Hematopoietic multipotent progenitor cell (in vitro differentiated cells): ENCODE data around the gene DBI. TPM values are rescaled to one million over a fixed set of nuclear protein-coding genes. Genes with fewer than 3 reads are reported as not detected.
"Not testable (repeated sequence)": the region's sequence is repeated elsewhere in the genome, so short reads cannot be mapped to it uniquely, and the experiment has no call there.

Experiments
- DNase-seq, 3 donors: peaks; one replicate each; pipeline ENCODE4 v3.0.0-alpha.2; 2011 to 2015; ENCODE audit warnings: low read depth in 2 of 3, low spot score in 2 of 3
- total RNA-seq: library from RNA; depleted of rRNA; stranded (reverse); fragments of >200 nt; gene quantifications from one replicate; pipeline ENCODE4 v1.2.3, GENCODE V29; 2012

DBI gene
- total RNA-seq, 1 donor, result 23.2 TPM

DNA sequence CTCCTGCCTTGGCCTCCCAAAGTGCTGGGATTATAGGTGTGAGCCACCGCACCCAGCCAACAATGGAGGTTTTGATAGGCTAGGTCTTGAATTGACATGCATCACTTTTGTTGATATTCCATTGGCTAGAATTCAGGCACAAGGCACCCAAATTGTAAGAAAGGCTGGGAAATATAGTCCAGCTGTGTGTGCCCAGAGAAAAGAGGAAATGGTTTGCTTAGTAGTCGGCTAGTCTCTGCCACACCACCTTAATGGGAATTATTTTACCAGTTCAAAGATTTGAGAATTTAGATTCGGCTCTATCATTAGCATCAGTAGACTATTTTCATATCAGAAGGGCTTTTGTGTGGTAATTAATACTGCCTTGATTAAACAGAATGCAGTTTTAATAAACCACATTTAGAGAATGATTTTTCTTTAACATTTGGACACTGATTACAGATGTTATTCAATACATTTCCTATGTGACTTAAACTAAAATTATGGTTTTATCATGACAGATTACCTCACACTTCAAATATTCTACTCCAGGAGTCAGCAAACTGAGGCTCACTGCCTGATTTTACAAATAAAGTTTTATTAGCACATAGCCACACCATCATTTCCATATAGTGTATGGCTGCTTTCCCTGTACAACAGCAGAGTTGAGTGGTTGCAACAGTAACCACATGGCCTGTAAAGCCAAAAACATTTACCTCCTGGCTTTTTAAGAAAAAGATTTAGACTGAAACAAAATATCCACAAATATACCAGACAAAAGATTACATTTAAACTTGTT, 27.4 kb downstream of the DBI start:
- DNase-seq, result no peak

DNA sequence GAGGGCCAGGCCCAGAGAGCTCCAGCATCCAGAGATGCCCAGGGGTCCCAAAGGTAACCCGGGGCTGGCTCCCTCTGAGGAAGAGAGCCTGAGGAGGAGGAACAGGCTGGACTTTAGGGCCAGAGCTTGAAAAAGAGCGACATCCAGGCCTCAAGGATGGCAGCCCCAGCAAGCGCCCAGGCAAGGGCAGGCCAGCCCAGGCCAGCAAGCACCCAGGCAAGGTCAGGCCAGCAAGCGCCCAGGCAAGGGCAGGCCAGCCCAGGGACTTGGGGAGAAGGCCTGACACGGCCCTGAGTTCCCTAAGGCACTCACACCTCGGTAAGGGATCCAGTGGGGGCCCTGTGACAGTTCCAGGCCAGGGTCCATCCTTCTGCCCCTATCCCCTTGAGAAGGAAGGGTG, 30.4 kb downstream of the DBI start:
- no peak for DNase-seq

DNA sequence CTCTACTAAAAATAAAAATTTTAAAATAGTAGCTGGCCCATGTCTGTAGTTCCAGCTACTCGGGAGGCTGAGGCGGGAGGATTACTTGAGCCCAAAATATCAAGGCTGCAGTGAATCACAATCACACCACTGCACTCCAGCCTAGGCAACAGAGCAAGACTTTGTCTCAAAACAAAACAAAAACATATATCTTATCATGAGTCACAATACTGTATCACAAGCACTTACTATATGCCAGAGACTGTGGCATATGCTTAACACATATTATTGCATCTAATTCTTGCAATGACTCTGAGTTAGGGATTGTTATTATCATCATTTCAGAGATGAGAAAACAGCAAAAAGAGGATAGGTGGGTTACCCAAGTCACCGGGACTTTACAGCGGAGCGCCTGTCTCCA, 35.3 kb downstream of the DBI start:
- DNase-seq, result no peak

DNA sequence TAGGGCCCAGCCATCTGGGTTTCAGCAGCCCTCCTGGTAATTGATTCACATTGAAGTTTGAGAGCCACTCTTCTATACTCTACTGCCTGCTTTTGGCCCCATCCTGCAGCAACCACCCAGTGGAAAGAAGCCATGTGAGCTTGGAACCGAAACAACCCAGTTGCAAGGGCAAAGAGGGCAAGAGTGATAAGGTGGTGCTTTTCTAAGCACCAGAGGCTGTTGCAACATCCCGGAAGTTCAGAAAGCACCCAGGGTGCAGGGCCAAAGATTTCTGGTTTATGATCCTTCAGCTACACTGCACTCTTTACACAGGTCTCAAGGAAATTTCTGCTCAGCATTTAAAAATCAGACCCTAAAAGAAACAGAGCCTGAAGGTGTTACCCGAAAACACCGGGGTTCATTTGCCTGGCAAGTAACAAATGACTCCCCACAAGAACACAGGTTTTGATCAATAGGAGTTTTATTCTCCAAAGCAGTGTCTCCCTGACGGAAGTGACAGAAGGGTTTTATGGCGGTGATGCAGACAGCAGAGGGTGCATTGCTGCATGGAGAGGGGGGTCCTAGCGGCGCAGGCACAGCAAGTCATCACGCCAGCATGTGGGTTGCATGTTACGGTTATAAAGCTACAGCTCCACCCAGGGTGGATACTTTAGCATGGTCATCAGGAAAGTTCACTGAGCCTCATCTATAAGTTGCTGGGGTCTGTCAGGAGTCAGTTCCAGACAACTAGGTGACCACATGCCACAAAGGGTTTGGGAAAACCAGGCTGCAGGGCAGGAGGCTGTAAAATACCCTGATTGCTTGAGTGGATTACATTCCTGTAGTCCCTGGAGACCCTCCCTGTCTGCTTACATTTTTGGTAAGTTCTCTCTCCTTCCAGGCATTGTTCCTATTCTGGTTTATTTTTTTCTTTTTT, 36.1 kb downstream of the DBI start:
- no peak for DNase-seq

DNA sequence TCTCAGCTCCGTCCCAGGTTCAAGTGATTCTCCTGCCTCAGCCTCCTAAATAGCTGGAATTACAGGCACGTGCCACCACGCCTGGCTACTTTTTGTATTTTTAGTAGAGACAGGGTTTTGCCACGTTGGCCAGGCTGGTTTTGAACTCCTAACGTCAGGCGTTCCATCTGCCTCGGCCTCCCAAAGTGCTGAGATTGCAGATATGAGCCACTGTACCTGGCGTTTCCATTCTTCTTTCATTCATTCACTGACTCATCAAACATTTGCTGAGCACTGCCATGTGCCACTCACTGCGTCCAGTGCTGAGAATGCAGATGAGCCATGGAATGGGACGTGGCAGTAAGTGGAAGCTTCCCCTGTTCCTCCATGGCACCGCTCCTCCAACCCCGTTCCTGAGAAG, 36.8 kb downstream of the DBI start:
- DNase-seq, result not testable (repeated sequence)

DNA sequence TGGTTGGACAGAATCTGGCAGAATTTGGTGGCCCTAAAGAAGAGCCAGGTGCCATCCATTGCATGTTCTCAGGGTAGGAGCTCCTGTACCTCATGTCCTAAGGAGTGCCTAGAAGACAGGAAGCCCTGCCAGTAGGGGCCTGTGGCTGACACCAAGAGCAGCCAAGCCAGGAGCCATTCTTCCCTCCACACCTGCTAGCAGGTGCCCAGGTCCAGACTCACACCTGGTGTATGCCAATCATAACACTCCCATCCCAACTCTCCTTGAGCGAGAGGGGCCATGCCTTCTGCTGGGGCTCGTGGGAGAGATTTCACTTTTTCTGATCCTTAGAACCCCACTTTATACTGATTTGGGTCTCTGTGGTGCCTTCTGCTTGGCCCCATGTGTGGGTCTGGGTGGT, 38.4 kb downstream of the DBI start:
- DNase-seq, result no peak

DNA sequence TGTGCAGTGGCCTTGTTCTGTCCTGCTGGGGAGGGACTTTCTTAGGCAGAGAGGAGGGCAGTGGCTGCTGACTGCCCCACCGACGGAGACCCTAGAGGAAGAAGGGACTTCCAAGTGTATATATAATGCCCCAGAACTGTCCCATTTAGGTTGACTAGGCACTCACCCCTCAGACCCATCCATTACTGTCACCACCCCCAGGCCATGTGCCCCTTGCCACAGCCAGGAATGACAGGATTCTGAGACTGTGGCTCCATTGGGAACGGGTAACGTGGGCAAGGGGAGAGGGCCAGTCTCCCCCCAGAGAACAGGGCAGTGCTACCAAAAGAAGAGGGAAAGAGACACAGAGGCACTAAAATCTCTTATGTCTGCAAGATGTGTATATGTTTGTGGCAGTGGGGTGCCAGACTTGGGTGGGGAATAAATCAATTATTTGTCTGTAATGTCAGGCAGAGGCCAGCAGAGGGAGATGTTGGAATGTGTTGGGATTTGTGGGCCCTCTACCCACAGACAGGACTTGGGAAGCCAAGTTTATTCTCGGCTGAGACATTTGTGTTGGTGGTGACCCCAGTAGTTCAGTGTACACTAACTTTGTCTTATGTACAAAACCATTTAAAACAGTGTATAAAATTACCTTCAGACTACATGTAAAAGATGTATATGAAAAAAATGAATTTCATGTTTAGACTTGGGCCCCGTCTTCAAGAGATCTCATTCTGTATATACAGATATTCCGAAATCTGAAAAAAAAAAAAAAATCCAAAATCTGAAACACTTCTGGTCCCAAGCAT, 40.8 kb downstream of the DBI start:
- peak in 2 of 3 donors; percentile 44 to 71 for DNase-seq

DNA sequence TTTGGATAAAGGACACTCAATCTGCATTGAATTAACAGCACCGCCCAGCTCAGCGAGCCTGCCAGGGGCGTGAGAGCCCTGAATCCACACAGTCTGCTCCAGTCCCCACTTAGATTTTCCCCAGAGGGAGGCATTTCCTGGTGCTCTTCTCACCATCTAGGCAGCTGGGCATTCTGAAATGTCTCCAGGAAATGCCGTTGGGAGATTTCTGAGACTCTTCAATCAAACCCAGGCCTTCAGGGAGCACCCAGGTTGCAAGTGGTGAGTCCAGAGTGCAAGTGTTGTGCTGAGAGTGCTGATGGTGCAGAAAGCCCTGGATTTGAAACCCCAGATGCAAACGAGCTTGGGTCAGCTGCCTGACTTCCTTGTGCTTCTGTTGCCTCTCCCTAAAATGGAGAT, 41.4 kb downstream of the DBI start:
- DNase-seq, result no peak

DNA sequence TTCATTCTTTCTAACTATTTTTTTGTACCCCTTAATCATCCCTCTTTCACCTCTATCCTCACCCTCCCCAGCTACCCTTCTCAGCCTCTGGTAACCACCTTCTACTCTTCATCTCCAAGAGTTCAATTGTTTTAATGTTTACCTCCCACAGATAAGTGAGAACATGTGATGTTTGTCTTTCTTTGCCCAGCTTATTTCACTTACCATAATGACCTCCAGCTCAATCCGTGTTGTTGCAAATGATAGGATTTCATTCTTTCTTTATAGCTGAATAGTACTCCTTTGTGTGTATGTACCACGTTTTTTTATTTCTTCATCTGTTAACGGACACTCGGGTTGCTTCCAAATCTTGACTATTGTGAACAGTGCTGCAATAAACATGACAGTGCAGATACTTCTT, 42.7 kb downstream of the DBI start:
- DNase-seq, result no peak

DNA sequence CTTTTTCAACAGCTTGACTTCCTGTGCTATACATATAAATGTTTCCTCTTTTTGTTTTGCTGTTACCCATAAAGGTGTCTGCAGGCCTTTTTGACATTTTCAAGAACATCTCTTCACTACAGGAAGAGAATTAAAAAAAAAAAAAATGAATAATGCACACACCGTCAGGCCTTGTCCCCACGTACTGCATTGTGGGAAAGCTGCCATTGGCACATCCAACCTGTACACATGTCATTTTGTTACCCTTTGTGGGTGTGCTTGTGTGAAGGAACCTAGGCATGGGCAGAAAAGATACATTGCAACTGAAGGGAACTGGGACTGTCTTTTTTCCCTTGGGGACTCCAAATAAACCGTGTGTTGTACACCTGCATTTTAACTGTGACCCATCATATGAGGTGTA, 48.1 kb downstream of the DBI start:
- DNase-seq, result no peak

DNA sequence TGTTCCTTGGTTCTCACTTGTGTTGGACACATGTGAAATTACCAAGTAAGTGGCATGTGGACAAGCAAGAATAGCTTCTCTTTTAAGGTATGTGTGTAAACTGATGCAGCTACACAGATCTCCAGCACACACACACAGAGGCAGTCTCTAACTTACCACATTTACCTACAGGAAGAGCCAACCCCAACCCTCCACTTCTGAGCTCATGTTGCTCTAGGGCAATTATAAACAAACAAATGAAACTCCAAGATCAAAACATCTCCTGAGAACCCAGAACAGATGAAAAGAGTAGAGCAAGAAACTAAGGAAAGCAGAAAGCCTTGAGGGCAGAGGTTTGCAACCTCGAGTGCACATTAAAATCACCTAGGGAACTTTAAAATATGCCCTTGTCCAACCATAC, 48.9 kb downstream of the DBI start:
- no peak for DNase-seq

DNA sequence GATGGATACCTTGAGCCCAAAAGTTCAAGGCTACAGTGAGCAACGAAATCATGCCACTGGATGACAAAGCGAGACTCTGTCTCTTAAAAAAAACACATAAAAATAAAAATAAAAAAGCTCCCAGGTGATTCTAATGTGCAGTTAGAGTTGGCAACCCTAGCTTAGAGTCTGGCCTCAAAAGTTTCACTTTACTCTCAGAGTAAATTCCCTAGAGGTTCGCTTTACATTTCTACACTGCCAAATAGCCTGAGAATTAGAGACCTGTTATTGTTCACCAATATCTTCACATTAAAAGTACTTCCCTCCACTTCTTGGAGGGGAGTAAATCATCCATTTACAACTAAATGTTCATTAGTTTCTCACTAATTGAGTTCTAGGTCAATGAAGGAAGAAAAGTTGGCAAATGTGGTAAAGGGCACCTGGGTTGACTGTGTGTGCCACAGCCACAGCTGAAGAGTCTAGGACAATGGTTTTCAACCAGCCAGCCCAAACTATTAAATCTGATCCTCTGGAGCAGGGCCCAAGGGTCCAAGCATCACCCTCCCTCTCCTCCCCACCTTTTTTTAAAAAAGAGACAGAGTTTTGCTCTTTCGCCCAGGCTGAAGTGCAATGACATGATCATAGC, 49.6 kb downstream of the DBI start:
- no peak for DNase-seq

DNA sequence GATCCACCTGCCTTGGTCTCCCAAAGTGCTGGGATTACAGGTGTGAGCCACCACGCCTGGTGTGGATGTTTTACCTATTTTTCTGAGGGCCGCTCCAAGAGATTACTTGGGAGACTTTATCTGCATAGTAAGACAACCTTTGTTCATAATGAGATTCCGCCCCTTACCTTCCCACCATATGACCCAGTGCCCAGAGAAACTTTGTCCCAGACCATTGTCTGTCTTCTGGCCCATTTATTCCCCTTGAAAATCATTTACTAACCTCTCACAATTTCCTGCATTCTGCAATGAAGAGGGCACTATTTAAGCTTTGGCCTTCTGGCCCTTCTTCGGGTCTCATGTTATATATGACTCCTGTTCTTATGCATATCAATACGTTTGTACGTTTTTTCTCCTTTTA, 51.1 kb downstream of the DBI start:
- DNase-seq, result no peak

DNA sequence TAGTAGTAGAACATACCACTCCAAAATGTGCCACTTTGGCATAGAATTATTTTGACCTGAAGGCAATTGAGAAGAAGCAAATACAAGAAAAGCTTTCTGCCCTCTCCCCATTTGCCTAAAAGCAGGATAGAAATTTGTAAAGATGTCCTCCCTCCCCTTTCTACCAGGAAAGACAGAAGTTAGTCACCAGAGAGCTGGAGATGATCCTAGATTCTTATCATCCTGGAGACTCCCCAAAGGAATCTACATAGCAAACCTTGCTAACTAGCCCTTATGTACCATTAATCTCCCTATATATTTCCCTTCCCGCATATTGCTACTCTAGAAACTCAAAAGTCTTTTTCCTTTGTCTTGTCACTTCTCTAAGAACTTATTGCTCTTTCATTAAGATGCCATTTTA, 52.3 kb downstream of the DBI start:
- no peak for DNase-seq

DNA sequence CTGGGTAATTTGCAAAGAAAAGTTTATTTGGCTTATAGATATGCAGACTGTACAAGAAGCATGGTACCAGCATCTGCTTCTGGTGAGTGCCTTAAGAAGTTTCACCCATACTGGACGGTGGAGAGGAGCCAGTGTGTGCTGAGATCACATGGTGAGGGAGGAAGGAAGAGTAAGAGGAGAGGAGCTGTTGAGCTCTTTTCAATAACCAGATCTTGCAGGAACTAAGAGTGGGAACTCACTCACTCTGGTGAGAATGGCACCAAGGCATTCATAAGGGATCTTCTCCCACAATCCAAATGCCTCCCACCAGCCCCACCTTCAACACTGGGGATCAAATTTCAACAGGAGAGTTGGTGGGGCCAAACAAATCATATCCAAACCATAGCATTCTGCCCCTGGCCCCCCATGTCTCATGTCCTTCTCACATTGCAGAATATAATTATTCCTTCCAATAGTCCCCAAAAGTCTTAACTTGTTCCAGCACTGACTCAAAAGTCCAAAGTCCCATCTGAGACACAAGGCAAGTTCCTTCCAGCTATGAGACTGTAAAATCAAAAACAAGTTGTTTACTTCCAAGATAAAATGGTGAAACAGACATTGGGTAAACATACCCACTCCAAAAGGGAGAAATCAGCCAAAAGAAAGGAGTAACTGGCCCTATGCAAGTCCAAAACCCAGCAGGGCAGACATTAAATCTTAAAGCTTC, 53.2 kb downstream of the DBI start:
- no peak for DNase-seq

DNA sequence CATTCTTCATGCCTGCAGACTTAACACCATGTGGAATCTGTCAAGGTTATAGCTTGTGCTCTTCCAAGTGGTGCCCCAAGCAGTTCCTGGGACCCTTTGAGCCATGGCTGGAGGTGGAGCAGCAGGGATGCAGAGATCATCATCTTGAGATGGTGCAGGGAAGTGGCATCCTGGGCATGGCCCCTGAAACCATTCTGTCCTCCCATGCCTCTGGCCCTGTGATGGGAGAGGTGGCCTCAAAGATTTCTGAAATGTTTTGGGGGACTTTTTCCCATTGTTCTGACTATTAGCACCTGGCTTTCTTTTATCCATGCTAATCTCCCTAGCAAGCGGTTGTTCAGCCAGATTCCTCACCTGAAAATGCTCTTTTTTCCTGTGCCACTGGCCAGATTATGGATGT, 54.5 kb downstream of the DBI start:
- no peak for DNase-seq

DNA sequence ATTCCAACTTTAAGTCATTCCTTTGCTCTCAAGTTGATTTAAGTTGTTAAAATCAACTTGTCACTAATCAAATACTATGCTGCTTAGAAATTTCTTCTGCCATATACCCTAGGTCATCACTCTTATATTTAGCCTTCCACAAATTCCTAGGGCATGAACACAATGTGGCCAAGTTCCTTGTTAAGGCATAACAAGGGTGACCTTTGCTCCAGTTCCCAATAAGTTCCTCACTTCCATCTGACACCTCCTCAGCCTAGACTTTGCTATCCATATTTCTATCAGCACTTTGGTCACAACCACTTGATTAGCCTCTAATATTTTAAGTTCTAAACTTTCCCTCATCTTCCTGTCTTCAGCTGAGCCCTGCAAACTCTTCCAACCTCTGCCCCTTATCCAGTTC, 55.0 kb downstream of the DBI start:
- DNase-seq, result no peak
